Measurements from ENCODE around the gene FBXO2.

DNA sequence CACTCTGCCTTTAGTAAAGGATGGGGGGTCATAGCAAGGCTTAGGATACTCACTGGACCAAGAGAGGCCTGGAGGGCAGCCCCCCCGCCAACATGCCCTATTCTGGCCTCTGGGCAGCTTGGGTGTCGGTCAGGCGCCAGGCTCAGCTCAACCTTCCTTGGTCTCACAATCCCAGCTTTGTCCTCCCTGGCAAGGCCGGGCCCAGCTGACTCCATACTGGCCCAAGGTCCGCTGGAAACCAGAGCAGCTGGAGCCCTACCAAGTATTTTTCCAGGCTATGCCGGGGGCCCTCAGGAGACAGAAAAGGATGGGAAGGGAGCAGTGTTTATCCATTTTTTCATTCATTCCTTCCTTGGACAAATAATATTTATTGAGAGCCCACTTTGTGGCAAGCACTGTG is 6.2 kb downstream of the FBXO2 start:
- TF ChIP-seq CTCF (IDR thresholded peaks at IDR 0.05) (no peak), EZH2 (IDR thresholded peaks at IDR 0.05) (no peak)

Data from neural progenitor cell (in vitro differentiated cells).